H9 (cell line): ENCODE data around the gene VAPA. TPM values are rescaled to one million over a fixed set of nuclear protein-coding genes. Genes with fewer than 3 reads are reported as not detected.

Experiments used
- DNase-seq: peaks from one replicate; pipeline ENCODE4 v3.0.0-alpha.2; 2017
- H2AFZ ChIP-seq: one replicate; pipeline ENCODE4 v1.6.1; 2013; ENCODE audit warnings: mild to moderate bottlenecking, low read length, control low read depth, moderate library complexity
- H2AK5ac ChIP-seq: 2 replicates; pipeline ENCODE4 v1.6.1; 2013; ENCODE audit warnings: low read length, control low read depth, mixed read lengths; ENCODE audit not compliant: insufficient read length
- H2BK120ac ChIP-seq: one replicate; pipeline ENCODE4 v1.6.1; 2013; ENCODE audit warnings: low read depth, mild to moderate bottlenecking, low read length, control low read depth, inconsistent platforms; ENCODE audit not compliant: poor library complexity, severe bottlenecking
- H2BK12ac ChIP-seq: 2 replicates; pipeline ENCODE4 v1.6.1; 2013; ENCODE audit warnings: low read length, control low read depth, mixed read lengths, low read depth; ENCODE audit not compliant: insufficient read length
- H2BK15ac ChIP-seq: 2 replicates; pipeline ENCODE4 v1.6.1; 2013; ENCODE audit warnings: low read depth, low read length, control low read depth
- H2BK20ac ChIP-seq: one replicate; pipeline ENCODE4 v1.6.1; 2013; ENCODE audit warnings: low read depth, mild to moderate bottlenecking, low read length, control low read depth, inconsistent platforms; ENCODE audit not compliant: poor library complexity, severe bottlenecking
- H2BK5ac ChIP-seq: 2 replicates; pipeline ENCODE4 v1.6.1; 2013; ENCODE audit warnings: low read length, control low read depth, mixed read lengths; ENCODE audit not compliant: insufficient read length
- H3K14ac ChIP-seq: 2 replicates; pipeline ENCODE4 v1.6.1; 2013; ENCODE audit warnings: low read length, control low read depth; ENCODE audit not compliant: insufficient read depth
- H3K18ac ChIP-seq: 2 replicates; pipeline ENCODE4 v1.6.1; 2013; ENCODE audit warnings: low read depth, mild to moderate bottlenecking, mixed read lengths, low read length, control low read depth; ENCODE audit not compliant: insufficient read length
- H3K23ac ChIP-seq: 2 replicates; pipeline ENCODE4 v1.6.1; 2013; ENCODE audit warnings: low read length, control low read depth, mixed read lengths, low read depth; ENCODE audit not compliant: insufficient read length
- H3K23me2 ChIP-seq: 2 replicates; pipeline ENCODE4 v1.6.1; 2013; ENCODE audit warnings: low read depth, mild to moderate bottlenecking, mixed read lengths, low read length, control low read depth; ENCODE audit not compliant: insufficient read length, poor library complexity, severe bottlenecking
- H3K27ac ChIP-seq: 2 replicates; pipeline ENCODE4 v1.5.1; 2013; ENCODE audit warnings: low read length, control low read depth, mixed read lengths, low read depth; ENCODE audit not compliant: insufficient read length
- H3K27me3 ChIP-seq: 2 replicates; pipeline ENCODE4 v1.6.1; 2013; ENCODE audit warnings: low read length, control low read depth, inconsistent platforms; ENCODE audit not compliant: insufficient read depth
- H3K4ac ChIP-seq: 2 replicates; pipeline ENCODE4 v1.6.1; 2013; ENCODE audit warnings: low read depth, mild to moderate bottlenecking, control low read depth, inconsistent platforms, low read length, moderate library complexity
- H3K4me1 ChIP-seq: 2 replicates; pipeline ENCODE4 v1.6.1; 2013; ENCODE audit warnings: low read length, control low read depth, inconsistent platforms; ENCODE audit not compliant: insufficient read depth
- H3K4me2 ChIP-seq: 2 replicates; pipeline ENCODE4 v1.6.1; 2013; ENCODE audit warnings: low read length, control low read depth, mixed read lengths; ENCODE audit not compliant: insufficient read length, insufficient read depth
- H3K56ac ChIP-seq: 2 replicates; pipeline ENCODE4 v1.6.1; 2013; ENCODE audit warnings: low read depth, mild to moderate bottlenecking, mixed read lengths, low read length, control low read depth; ENCODE audit not compliant: insufficient read length
- H3K79me1 ChIP-seq: 2 replicates; pipeline ENCODE4 v1.6.1; 2013; ENCODE audit warnings: low read depth, mild to moderate bottlenecking, moderate library complexity, low read length, control low read depth, inconsistent platforms; ENCODE audit not compliant: insufficient read depth, poor library complexity, severe bottlenecking
- H3K79me2 ChIP-seq: 2 replicates; pipeline ENCODE4 v1.6.1; 2013; ENCODE audit warnings: low read length, control low read depth, inconsistent platforms; ENCODE audit not compliant: insufficient read depth
- H3K9ac ChIP-seq: 2 replicates; pipeline ENCODE4 v1.6.1; 2013; ENCODE audit warnings: low read length, control low read depth, mixed read lengths; ENCODE audit not compliant: insufficient read length; ENCODE audit errors: extremely low read depth
- H3K9me3 ChIP-seq: one replicate; pipeline ENCODE4 v1.6.1; 2013; ENCODE audit warnings: low read depth, low read length, inconsistent platforms; ENCODE audit not compliant: control insufficient read depth
- H3T11ph ChIP-seq: one replicate; pipeline ENCODE4 v1.6.1; 2013; ENCODE audit warnings: mild to moderate bottlenecking, low read length, control low read depth, inconsistent platforms
- H4K20me1 ChIP-seq: one replicate; pipeline ENCODE4 v1.6.1; 2013; ENCODE audit not compliant: control insufficient read depth, insufficient read length, insufficient read depth
- H4K5ac ChIP-seq: 2 replicates; pipeline ENCODE4 v1.6.1; 2013; ENCODE audit warnings: low read depth, mild to moderate bottlenecking, mixed read lengths, low read length, control low read depth; ENCODE audit not compliant: insufficient read length
- H4K8ac ChIP-seq: replicated peaks from 2 replicates; pipeline ENCODE4 v1.6.1; 2013; ENCODE audit warnings: low read length, control low read depth, mixed read lengths, low read depth; ENCODE audit not compliant: insufficient read length
- H4K91ac ChIP-seq: 2 replicates; pipeline ENCODE4 v1.6.1; 2013; ENCODE audit warnings: low read depth, mild to moderate bottlenecking, moderate library complexity, mixed read lengths, low read length, control low read depth; ENCODE audit not compliant: insufficient read length
- H3K27ac Mint-ChIP-seq, 3 experiments: 2 replicates in 2 of 3; 3 replicates in 1 of 3; pipeline ENCODE4 v1.8.0; 2020 to 2021; ENCODE audit warnings: mixed read lengths in 3 of 3, mild to moderate bottlenecking in 1 of 3, moderate library complexity in 1 of 3
- H3K27me3 Mint-ChIP-seq: 2 replicates; pipeline ENCODE4 v1.8.0; 2021; ENCODE audit warnings: low read depth, mild to moderate bottlenecking, moderate library complexity, mixed read lengths
- H3K36me3 Mint-ChIP-seq, 3 experiments: 2 replicates in 2 of 3; 3 replicates in 1 of 3; pipeline ENCODE4 v1.8.0; 2020 to 2021; ENCODE audit warnings: low read depth in 3 of 3, mixed read lengths in 3 of 3; ENCODE audit not compliant: insufficient read depth in 1 of 3
- H3K4me1 Mint-ChIP-seq, 2 experiments: 2 replicates each; pipeline ENCODE4 v1.8.0; 2020; ENCODE audit warnings: mixed read lengths in 2 of 2
- H3K4me3 Mint-ChIP-seq, 2 experiments: 2 replicates in 1 of 2; 3 replicates in 1 of 2; pipeline ENCODE4 v1.8.0; 2020 to 2021; ENCODE audit warnings: mild to moderate bottlenecking in 2 of 2, mixed read lengths in 2 of 2, moderate library complexity in 1 of 2
- H3K9me3 Mint-ChIP-seq, 2 experiments: 2 replicates in 1 of 2; 3 replicates in 1 of 2; pipeline ENCODE4 v1.8.0; 2020; ENCODE audit warnings: mild to moderate bottlenecking in 2 of 2, mixed read lengths in 2 of 2, moderate library complexity in 1 of 2
- WGBS: extraction: QIAGEN DNeasy Blood & Tissue Kit; methylation state at CpG from one replicate; pipeline ENCODE4 v1.1.7; 2013; ENCODE audit warnings: missing lambda C conversion rate, low lambda C conversion rate, mixed read lengths; ENCODE audit not compliant: insufficient read length; ENCODE audit errors: extremely low coverage; 5-methylcytosine and 5-hydroxymethylcytosine counted together
- total RNA-seq: library from RNA; stranded (reverse); gene quantifications from 2 replicates; pipeline ENCODE4 v1.2.1, GENCODE V29; 2021
- TF ChIP-seq, protein P1 (sequence below): fragments of 200-600 bp; sonication (generic); conservative IDR thresholded peaks from 3 replicates; pipeline ENCODE4 v1.8.0; 2021; ENCODE audit warnings: antibody characterized with exemption, mild to moderate bottlenecking

The VAPA gene
- total RNA-seq, 1 experiment from 2014 or later = 141 TPM

DNA sequence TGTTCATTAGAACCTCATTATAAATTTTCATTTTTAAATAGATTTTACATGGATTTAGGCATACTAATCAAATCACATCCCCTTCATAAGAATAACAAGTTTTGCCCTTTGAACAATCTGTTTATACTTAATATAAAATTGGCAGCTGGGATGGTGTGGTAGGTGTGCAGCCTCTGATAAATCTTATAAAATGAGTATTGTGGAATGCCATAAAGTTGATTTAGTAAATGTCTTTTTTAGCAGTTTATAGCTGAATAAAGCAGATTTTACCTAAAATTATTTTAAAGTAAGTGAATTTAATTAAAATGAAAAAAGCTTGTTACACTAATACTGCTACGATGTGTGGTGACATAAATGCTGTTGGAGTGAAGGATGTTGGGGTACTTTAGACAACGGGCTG lies 35.5 kb downstream of the VAPA start:
- peaks cover 2% of the 10 kb centered on the region in 2 experiments; a peak in 3 of 4 replicates for H3K4me1 Mint-ChIP-seq
- no peak overlapping the region for H3K9ac ChIP-seq
- H2BK15ac ChIP-seq = no peak overlapping the region
- no peaks in the 10 kb centered on the region for H4K20me1 ChIP-seq
- no peaks in the 10 kb centered on the region for H3K27me3 Mint-ChIP-seq
- H2BK5ac ChIP-seq = no peak overlapping the region
- no peaks in the 10 kb centered on the region for H3K9me3 Mint-ChIP-seq
- no peak overlapping the region for H3K56ac ChIP-seq
- H3K4me3 Mint-ChIP-seq = no peak overlapping the region
- no peaks in the 10 kb centered on the region for H3K23me2 ChIP-seq
- TF ChIP-seq, protein P1, sequence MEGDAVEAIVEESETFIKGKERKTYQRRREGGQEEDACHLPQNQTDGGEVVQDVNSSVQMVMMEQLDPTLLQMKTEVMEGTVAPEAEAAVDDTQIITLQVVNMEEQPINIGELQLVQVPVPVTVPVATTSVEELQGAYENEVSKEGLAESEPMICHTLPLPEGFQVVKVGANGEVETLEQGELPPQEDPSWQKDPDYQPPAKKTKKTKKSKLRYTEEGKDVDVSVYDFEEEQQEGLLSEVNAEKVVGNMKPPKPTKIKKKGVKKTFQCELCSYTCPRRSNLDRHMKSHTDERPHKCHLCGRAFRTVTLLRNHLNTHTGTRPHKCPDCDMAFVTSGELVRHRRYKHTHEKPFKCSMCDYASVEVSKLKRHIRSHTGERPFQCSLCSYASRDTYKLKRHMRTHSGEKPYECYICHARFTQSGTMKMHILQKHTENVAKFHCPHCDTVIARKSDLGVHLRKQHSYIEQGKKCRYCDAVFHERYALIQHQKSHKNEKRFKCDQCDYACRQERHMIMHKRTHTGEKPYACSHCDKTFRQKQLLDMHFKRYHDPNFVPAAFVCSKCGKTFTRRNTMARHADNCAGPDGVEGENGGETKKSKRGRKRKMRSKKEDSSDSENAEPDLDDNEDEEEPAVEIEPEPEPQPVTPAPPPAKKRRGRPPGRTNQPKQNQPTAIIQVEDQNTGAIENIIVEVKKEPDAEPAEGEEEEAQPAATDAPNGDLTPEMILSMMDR = no peak
- H2BK12ac ChIP-seq = no peak overlapping the region
- no peak overlapping the region for H3K18ac ChIP-seq
- H3K27me3 ChIP-seq = no peaks in the 10 kb centered on the region
- no peak overlapping the region for H4K8ac ChIP-seq
- no peak overlapping the region for H4K5ac ChIP-seq
- H3K79me2 ChIP-seq = no peaks in the 10 kb centered on the region
- H3K23ac ChIP-seq = no peak overlapping the region
- peaks cover 3% of the 10 kb centered on the region for H3K79me1 ChIP-seq
- peak overlapping the region in 1 of 3 experiments; percentile 78; a peak in 2 of 7 replicates for H3K27ac Mint-ChIP-seq
- H2AK5ac ChIP-seq = no peak overlapping the region
- no peak overlapping the region for H3T11ph ChIP-seq
- H2BK120ac ChIP-seq = no peak overlapping the region
- no peak overlapping the region for H3K4me2 ChIP-seq
- DNase-seq = no peak
- no peak overlapping the region for H3K27ac ChIP-seq
- H2AFZ ChIP-seq = no peak overlapping the region
- WGBS = no CpG with 5 or more reads among the region's 2 CpGs
- H3K9me3 ChIP-seq = no peaks in the 10 kb centered on the region
- H3K4me1 ChIP-seq = no peaks in the 10 kb centered on the region
- H3K4ac ChIP-seq = no peak overlapping the region
- no peak overlapping the region for H2BK20ac ChIP-seq
- peaks cover 20 to 52% (median 46%) of the 10 kb centered on the region in 3 experiments; a peak in 6 of 7 replicates for H3K36me3 Mint-ChIP-seq
- H4K91ac ChIP-seq = no peak overlapping the region
- H3K14ac ChIP-seq = no peak overlapping the region
